Measurements from ENCODE around the gene RIMOC1.

The RIMOC1 gene

DNA sequence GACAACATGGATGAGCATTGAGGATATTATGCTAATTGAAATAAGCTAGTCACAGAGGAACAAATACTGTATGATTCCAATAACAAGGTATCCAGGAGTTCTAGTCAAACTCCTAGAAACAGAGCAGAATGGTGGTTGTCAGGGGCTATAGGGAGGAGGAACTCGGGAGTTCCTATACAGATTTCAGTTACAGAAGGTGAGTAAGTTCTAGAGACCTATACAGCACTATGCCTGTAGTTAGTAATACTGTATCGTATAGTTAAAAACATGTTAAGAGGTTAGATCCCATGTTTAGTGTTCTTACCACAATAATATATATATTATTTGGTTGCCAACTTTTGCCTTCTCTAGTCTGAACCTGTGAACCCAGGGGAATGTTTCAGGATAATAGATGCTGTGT lies 26.0 kb upstream of the RIMOC1 start:
- TF ChIP-seq, protein P1, sequence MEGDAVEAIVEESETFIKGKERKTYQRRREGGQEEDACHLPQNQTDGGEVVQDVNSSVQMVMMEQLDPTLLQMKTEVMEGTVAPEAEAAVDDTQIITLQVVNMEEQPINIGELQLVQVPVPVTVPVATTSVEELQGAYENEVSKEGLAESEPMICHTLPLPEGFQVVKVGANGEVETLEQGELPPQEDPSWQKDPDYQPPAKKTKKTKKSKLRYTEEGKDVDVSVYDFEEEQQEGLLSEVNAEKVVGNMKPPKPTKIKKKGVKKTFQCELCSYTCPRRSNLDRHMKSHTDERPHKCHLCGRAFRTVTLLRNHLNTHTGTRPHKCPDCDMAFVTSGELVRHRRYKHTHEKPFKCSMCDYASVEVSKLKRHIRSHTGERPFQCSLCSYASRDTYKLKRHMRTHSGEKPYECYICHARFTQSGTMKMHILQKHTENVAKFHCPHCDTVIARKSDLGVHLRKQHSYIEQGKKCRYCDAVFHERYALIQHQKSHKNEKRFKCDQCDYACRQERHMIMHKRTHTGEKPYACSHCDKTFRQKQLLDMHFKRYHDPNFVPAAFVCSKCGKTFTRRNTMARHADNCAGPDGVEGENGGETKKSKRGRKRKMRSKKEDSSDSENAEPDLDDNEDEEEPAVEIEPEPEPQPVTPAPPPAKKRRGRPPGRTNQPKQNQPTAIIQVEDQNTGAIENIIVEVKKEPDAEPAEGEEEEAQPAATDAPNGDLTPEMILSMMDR (IDR thresholded peaks at IDR 0.05; ENCODE audit: insufficient read depth, missing control alignments): no peak
- FAIRE-seq (no peak), DNase-seq (ENCODE audit: insufficient read length, low spot score) (no peak)

DNA sequence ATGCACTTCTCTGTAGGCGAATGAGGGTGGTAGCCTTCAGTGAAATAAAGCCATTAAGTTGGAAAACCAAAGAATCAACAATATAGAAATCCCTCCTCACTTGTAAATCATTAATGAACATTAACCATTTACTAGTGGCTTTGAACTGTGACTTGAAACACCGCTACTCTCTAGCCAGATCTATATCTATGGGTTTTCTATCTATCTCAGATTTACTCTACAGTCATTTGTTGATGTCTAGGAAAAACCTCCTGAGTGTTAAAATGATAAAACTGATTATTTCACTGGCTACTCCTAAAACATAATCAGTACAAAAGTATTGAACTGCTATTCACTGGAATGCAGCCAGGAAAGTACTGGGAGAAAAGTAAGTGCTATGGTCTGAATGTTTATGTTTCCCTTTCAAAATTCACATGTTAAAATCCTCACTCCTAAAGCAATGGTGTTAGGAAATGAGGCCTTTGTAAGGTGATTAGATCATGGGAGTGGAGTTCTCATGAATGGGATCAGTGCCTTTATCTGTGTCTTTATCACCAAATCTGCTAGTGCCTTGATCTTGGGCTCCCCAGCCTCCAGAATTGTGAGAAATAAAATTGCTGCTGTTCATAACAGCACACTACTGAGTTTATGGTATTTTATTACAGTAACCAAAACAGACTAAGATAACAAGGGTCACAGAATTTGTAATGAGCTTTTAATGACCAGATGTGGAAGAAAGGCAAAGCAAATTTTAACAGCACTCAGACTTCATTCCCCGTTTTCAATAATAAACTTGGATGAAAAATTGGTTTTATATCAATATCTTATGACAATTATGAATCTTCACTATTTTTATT lies 25.3 kb upstream of the RIMOC1 start:
- DNase-seq (ENCODE audit: insufficient read length, low spot score) (no peak), FAIRE-seq (no peak)
- TF ChIP-seq, protein P1 (IDR thresholded peaks at IDR 0.05; ENCODE audit: insufficient read depth, missing control alignments): no peak

DNA sequence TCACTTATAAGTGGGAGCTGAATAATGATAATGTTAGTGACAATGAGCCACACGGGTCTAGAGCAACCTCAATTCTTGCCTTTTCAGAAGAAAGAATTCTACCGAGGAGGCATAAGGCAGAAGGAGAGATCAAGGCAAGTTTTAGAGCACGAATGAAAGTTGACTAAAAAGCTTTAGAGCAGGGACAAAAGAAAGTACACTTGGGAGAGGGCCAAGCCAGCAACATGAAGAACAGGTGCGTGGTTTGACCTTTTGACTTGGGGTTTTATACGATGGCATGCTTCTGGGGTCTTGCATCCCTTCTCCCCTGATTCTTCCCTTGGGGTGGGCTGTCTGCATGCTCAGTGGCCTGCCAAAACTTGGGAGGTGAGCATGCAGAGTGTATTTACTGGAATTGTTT lies 21.4 kb upstream of the RIMOC1 start:
- TF ChIP-seq, protein P1 (IDR thresholded peaks at IDR 0.05; ENCODE audit: insufficient read depth, missing control alignments): no peak
- FAIRE-seq (no peak), DNase-seq (ENCODE audit: insufficient read length, low spot score) (no peak)

DNA sequence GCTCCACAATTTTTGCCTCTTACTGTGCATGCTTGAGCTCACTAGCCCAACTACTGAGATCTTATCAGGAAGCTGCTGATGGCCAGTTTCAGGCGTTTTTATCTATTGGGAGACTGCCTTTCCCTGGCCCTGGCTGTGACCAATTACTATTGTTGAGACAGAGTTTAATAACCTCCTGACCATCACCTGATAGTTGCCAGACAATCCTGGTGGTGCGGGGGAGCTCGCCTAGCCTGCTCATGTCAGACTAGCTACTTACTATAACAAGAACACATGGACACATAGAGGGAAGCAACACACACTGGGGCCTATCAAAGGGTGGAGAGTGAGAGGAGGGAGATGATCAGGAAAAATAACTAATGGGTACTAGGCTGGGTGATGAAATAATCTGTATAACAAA lies 20.9 kb upstream of the RIMOC1 start:
- TF ChIP-seq, protein P1 (IDR thresholded peaks at IDR 0.05; ENCODE audit: insufficient read depth, missing control alignments): no peak
- DNase-seq (ENCODE audit: insufficient read length, low spot score) (no peak), FAIRE-seq (no peak)

DNA sequence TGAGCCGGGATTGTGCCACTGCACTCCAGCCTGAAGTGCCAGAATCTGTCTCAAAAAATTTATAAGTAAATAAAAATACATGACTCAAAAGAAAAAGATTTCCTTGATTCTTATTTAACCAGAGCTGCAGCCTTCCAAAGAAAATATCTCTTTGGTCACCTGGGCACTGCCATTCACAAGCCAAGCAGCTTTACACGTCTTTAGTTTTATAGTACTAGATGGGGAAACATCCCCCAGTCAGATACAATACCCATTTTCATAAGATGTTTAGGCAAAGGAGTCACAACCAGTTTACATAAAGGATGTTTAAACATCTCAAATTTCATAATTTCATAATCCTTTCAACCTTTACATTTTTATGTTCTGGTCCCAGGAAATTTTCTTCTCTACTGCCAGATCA lies 20.2 kb upstream of the RIMOC1 start:
- TF ChIP-seq, protein P1 (IDR thresholded peaks at IDR 0.05; ENCODE audit: insufficient read depth, missing control alignments): no peak
- FAIRE-seq (no peak), DNase-seq (ENCODE audit: insufficient read length, low spot score) (no peak)

DNA sequence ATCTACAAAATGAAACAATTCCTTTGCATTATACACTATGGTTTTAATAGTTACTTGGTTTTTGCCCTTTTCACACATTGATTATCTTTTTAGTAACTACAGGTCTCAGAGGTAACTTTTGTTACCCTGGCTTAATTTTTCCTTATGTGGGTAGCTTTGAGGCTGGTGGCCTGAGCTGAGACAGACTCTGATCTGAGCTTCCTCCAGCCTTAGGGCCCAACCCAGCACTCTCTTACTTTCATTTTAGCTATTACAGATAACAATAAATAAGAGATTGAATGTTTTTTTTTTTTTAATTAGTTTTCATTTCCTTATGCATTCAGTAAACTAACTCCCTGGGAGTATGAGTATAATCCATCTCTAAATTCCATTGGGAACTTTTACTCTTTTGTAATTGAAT lies 18.9 kb upstream of the RIMOC1 start:
- DNase-seq (ENCODE audit: insufficient read length, low spot score) (no peak), FAIRE-seq (no peak)
- TF ChIP-seq, protein P1 (IDR thresholded peaks at IDR 0.05; ENCODE audit: insufficient read depth, missing control alignments): no peak

DNA sequence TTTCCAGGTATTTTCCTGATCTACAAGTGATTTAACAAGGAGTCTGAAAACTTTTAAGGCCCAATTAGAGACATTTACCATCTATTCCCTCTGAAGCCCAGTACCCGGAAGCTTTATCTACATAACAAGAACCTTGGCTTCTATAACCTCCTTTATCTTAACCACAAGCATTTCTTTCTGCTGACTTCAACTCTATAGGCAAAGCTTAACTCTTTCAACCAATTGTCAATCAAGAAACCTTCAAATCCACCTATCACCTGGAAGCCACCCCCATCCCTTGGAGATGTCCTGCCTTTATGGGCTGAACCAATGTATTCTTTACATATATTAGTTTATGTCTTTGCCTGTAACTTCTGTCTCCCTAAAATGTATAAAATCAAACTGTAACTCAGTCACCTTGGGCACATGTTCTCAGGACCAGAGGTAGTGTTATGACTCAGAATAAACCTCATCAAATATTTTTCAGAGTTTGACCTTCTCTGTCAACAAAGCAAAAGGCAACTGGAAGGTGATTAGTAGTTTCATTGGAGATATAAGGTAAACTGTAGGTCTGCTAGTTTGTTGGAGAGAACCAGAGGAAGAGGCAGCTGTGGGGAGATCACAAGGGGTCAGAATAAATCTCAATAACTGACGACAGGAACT lies 13.0 kb upstream of the RIMOC1 start:
- TF ChIP-seq, protein P1 (IDR thresholded peaks at IDR 0.05; ENCODE audit: insufficient read depth, missing control alignments): no peak
- no peak for FAIRE-seq
- DNase-seq (ENCODE audit: insufficient read length, low spot score): no peak

Data from D721Med (cell line).